AG04450 (cell line): ENCODE data around the gene MT1H. TPM values are rescaled to one million over a fixed set of nuclear protein-coding genes. Genes with fewer than 3 reads are reported as not detected.

Source experiments
- CTCF ChIA-PET: fragments of 300-600, 350-600 bp; formaldehyde crosslinking; extraction: SDS; loops from one replicate; lab custom pipeline; 2022; ENCODE audit warnings: antibody characterized with exemption, inconsistent platforms; lab: Charles Lee
- POLR2A ChIA-PET: fragments of 350-600 bp; formaldehyde crosslinking; extraction: SDS; loops from one replicate; lab custom pipeline; 2021; ENCODE audit warnings: antibody characterized with exemption, inconsistent platforms; lab: Yijun Ruan, JAX
- DNase-seq: peaks from one replicate; pipeline ENCODE4 v3.0.0-alpha.2; 2011; ENCODE audit warnings: low read depth, low spot score
- H3K27ac ChIP-seq: one replicate; pipeline ENCODE4 v1.5.1; 2012; ENCODE audit warnings: low read depth, low read length, control low read depth
- H3K27me3 ChIP-seq: one replicate; pipeline ENCODE4 v1.6.0; 2012; ENCODE audit warnings: low read length; ENCODE audit not compliant: control insufficient read depth, insufficient read depth
- H3K4me3 ChIP-seq: 2 replicates; pipeline ENCODE4 v1.5.1; 2011; ENCODE audit warnings: mild to moderate bottlenecking, low read depth, low read length, control low read depth
- H3K9me3 ChIP-seq: 2 replicates; pipeline ENCODE4 v1.5.1; 2012; ENCODE audit warnings: low read length; ENCODE audit not compliant: control insufficient read depth, insufficient read depth
- polyA plus RNA-seq: library from polyadenylated mRNA; depleted of rRNA; stranded (reverse); fragments of >200 nt; gene quantifications from 2 replicates; pipeline ENCODE4 v1.2.3, GENCODE V29; 2011
- TF ChIP-seq, protein P1 (sequence below): IDR thresholded peaks from 2 replicates; pipeline ENCODE4 v1.5.1; 2011; ENCODE audit warnings: low read depth, low read length, control low read depth, inconsistent platforms

MT1H gene
- polyA plus RNA-seq, 1 experiment, result not detected

GRCh38 chr16:56652600-56652999 lies 17.0 kb upstream of the MT1H start:
- no peak overlapping the region for H3K27ac ChIP-seq
- TF ChIP-seq, protein P1, sequence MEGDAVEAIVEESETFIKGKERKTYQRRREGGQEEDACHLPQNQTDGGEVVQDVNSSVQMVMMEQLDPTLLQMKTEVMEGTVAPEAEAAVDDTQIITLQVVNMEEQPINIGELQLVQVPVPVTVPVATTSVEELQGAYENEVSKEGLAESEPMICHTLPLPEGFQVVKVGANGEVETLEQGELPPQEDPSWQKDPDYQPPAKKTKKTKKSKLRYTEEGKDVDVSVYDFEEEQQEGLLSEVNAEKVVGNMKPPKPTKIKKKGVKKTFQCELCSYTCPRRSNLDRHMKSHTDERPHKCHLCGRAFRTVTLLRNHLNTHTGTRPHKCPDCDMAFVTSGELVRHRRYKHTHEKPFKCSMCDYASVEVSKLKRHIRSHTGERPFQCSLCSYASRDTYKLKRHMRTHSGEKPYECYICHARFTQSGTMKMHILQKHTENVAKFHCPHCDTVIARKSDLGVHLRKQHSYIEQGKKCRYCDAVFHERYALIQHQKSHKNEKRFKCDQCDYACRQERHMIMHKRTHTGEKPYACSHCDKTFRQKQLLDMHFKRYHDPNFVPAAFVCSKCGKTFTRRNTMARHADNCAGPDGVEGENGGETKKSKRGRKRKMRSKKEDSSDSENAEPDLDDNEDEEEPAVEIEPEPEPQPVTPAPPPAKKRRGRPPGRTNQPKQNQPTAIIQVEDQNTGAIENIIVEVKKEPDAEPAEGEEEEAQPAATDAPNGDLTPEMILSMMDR, result no peak
- H3K9me3 ChIP-seq, result no peaks in the 10 kb centered on the region; the same call in 1 of the 2 replicates
- H3K4me3 ChIP-seq, result no peak overlapping the region
- no peak for DNase-seq
- CTCF ChIA-PET, result no interaction called here
- POLR2A ChIA-PET, result no interaction called here
- peaks cover 60% of the 10 kb centered on the region for H3K27me3 ChIP-seq

DNA sequence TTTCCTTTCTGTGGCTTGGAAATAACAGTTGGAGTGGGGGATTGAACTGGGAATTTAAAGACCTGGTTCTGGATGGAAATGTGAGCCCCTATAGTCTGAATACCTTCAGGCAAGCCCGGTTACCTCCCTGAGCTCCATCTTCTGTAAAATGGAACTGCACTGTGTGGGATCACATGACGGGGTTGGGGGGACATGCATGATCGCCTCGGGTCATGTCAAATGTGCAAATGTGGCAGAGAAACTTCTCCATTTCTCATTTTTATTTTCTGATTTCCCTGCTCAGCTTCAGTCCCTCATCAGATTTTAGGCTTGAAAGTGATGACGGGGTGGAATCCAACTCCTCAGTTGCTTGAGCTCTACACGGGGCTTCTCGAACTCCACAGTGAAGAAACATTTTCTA lies 16.4 kb upstream of the MT1H start:
- ChIA-PET POLR2A (no interaction called here), CTCF (no interaction called here)
- H3K27ac ChIP-seq, result no peak overlapping the region
- H3K4me3 ChIP-seq, result no peak overlapping the region
- TF ChIP-seq, protein P1, result no peak
- no peaks in the 10 kb centered on the region; the same call in 1 of the 2 replicates for H3K9me3 ChIP-seq
- peaks cover 59% of the 10 kb centered on the region for H3K27me3 ChIP-seq
- DNase-seq, result no peak

DNA sequence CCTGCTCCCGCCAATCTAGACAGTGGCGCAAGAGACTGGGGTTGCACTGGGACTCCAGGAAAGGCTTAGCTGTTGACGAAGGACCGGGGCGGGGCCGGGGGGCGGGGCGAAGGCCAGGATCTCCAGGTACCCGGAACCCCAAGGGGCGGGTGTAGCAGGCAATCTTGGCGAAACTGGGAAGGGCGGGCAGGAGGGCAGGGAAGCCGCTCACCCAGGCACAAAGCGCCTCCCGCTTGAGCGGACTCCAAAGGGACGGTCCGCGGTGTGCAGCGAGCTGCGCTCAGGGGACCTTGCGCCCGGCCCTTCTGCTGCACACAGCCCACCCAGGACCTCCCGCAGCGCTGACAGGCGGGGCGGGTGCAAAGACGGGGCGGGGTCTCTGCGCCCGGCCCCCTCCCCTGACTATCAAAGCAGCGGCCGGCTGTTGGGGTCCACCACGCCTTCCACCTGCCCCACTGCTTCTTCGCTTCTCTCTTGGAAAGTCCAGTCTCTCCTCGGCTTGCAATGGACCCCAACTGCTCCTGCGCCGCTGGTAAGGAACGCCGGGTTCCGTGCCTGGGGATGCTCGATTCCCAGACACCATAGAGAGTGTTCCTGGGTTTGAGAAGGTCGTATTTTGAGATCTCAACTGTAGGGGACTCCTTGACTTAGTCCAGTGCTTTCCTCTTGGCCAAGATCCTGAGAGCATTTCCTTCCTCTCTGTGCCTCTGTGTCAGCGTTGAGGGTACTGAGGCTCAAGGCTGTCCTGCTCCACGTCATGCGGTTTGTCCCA lies 11.9 kb upstream of the MT1H start, which contains the start of gene MT1F:
Gene MT1F (plus strand): TSS at position 405 of the 772 bp plus-strand sequence. CDS start 100 bp downstream, at position 505.
- Histone ChIP-seq H3K27me3 (peaks cover 59% of the 10 kb centered on the region), H3K9me3 (no peaks in the 10 kb centered on the region; the same call in 1 of the 2 replicates), H3K4me3 (peak within 1 kb of the TSS; percentile 47), H3K27ac (no peak within 1 kb of the TSS)
- ChIA-PET POLR2A (interaction anchor here (1.0 kb wide), 1 partner anchor 32 kb away, joined by 3 read pairs; the partner anchor contains the start of gene MT1E), CTCF (no interaction called here)
- TF ChIP-seq, protein P1, result no peak
- no peak for DNase-seq

- peaks cover 62% of the 10 kb centered on the region for H3K27me3 ChIP-seq
- DNase-seq, result no peak
Observed at GRCh38 chr16:56658327-56658875, 11.2 kb upstream of the MT1H start.

More at GRCh38 chr16:56658327-56658875, 11.2 kb upstream of the MT1H start:
- CTCF ChIA-PET, result no interaction called here
- Histone ChIP-seq H3K9me3 (no peaks in the 10 kb centered on the region; the same call in 1 of the 2 replicates), H3K4me3 (peak overlapping the region; percentile 47), H3K27ac (no peak overlapping the region)
- POLR2A ChIA-PET, result interaction anchor here (1.0 kb wide), 1 partner anchor 33 kb away, joined by 3 read pairs; the partner anchor contains the start of gene MT1E
- TF ChIP-seq, protein P1, result no peak
